ENCODE measurements around the gene CYP1A2.
A peak's percentile ranks its signal among the peaks of the same experiment; 100 is the strongest.

CYP1A2 gene

DNA sequence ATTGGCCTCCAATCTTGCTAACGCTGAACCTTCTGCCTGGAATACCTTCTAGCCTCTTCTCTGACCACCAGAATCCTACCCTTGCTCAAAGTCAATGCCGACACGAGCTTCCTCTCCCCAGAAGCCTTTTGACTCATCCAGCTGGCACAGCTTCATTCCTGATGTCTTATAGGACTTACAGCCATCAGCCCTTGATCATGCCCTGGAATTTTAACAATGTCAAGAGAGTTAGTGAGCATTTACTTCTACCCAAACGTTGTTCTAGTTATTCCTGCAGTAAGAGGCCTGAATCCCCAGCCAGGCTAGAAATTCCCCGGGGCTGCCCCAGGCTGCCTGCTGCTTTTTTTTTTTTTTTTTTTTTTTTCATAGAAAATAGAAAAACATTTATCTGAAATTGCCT, 3.9 kb downstream of the CYP1A2 start:
- DNase-seq (ENCODE audit: low spot score) = peak; percentile 46

DNA sequence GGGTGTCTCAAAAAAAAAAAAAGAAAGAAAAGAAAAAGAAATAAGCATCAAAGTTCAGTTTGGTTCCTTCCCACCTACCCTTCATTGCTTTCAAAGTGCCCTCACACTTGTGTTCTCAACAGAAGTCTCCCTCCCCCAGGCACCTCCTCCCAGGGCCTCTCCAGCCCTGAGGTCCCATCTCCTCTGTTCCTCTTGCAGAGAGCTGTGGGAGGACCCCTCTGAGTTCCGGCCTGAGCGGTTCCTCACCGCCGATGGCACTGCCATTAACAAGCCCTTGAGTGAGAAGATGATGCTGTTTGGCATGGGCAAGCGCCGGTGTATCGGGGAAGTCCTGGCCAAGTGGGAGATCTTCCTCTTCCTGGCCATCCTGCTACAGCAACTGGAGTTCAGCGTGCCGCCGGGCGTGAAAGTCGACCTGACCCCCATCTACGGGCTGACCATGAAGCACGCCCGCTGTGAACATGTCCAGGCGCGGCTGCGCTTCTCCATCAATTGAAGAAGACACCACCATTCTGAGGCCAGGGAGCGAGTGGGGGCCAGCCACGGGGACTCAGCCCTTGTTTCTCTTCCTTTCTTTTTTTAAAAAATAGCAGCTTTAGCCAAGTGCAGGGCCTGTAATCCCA, 6.1 kb downstream of the CYP1A2 start:
- no peak for DNase-seq (ENCODE audit: low spot score)
- ChIA-PET CTCF (no interaction called here), POLR2A (ENCODE audit: low non-redundant PET) (no interaction called here)
- H3K27ac ChIP-seq = no peak overlapping the region
- TF ChIP-seq, protein P1, sequence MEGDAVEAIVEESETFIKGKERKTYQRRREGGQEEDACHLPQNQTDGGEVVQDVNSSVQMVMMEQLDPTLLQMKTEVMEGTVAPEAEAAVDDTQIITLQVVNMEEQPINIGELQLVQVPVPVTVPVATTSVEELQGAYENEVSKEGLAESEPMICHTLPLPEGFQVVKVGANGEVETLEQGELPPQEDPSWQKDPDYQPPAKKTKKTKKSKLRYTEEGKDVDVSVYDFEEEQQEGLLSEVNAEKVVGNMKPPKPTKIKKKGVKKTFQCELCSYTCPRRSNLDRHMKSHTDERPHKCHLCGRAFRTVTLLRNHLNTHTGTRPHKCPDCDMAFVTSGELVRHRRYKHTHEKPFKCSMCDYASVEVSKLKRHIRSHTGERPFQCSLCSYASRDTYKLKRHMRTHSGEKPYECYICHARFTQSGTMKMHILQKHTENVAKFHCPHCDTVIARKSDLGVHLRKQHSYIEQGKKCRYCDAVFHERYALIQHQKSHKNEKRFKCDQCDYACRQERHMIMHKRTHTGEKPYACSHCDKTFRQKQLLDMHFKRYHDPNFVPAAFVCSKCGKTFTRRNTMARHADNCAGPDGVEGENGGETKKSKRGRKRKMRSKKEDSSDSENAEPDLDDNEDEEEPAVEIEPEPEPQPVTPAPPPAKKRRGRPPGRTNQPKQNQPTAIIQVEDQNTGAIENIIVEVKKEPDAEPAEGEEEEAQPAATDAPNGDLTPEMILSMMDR (conservative IDR thresholded peaks at IDR 0.05; ENCODE audit: low read depth) = no peak

More for the DNA sequence above, 3.9 kb downstream of the CYP1A2 start:
- no peak overlapping the region for H3K27ac ChIP-seq
- ChIA-PET CTCF (no interaction called here), POLR2A (ENCODE audit: low non-redundant PET) (no interaction called here)
- TF ChIP-seq, protein P1 (conservative IDR thresholded peaks at IDR 0.05; ENCODE audit: low read depth) = no peak

DNA sequence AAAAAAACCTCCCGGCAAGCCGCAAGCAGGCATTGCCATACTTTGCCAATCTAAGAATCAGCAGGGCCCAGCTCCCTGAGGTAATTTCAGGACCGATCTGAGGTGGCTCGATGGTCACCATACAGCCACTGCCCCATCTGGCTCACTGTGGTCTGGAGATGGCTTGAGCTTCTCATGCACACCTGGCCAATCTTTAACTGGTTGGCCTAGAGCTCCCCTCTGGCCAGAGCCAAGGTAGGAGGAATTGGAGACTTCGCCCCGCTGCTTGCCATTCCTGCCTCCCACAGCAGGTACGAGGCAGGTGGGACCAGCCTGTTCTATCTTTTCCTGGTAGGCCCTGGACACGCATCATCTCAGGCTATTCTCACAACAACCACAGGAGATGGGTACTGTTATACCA, 10.1 kb downstream of the CYP1A2 start:
- TF ChIP-seq, protein P1 (conservative IDR thresholded peaks at IDR 0.05; ENCODE audit: low read depth) = no peak
- CTCF ChIA-PET = interaction anchor here (0.6 kb wide), 1 partner anchor 12 kb away, joined by 3 read pairs; no protein-coding TSS in a partner anchor
- no peak for DNase-seq (ENCODE audit: low spot score)
- no peak overlapping the region for H3K27ac ChIP-seq
- POLR2A ChIA-PET (ENCODE audit: low non-redundant PET) = no interaction called here

DNA sequence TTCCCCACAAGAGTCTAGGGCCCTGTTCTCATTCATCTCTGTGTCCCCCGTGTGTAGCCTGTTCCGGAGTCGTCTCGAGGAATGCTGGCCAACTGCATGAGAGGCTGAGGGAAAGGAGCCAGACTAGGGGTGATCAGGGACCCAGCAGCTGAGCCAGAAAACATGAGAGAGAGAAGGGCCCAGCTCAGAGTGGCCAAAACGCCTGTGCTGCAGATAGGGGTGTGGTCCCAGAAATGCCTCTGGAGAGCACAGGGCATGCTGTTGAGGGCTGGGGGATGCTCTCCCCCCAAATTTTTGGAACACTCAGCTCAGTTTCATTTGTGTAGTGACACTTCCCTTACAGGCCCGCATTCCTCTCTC, 14.1 kb downstream of the CYP1A2 start:
- ChIA-PET CTCF (interaction anchor here (0.6 to 0.7 kb wide), 3 partner anchors 93 to 141 kb away, joined by 3 read pairs; no protein-coding TSS in a partner anchor), POLR2A (ENCODE audit: low non-redundant PET) (interaction anchor here (0.6 kb wide), 1 partner anchor 27 kb away, joined by 3 read pairs; no protein-coding TSS in a partner anchor)
- TF ChIP-seq, protein P1 (conservative IDR thresholded peaks at IDR 0.05; ENCODE audit: low read depth) = no peak
- no peak for DNase-seq (ENCODE audit: low spot score)
- H3K27ac ChIP-seq = no peak overlapping the region

DNA sequence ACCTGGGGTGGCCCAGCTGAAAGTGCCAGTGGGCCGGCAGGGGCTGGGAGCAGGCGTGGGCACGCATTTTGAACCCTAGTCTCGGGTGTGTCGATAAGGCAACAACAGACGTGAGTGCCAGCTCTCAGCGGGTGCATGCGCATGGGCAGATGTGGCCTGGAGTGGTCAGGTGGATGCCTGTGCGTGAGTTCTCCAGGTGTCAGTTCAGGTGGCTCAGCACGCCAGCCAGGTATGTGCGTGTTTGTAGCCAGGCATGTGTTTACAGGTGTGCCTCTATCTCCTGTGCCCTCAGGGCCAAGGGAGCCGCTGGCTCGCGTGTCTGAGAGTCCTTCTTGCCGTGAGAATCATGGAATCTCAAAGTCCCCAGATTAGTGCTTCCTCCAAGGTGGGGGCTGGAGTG, 14.8 kb downstream of the CYP1A2 start:
- peak; percentile 52 for DNase-seq (ENCODE audit: low spot score)
- ChIA-PET POLR2A (ENCODE audit: low non-redundant PET) (interaction anchor here (0.6 kb wide), 1 partner anchor 26 kb away, joined by 3 read pairs; no protein-coding TSS in a partner anchor), CTCF (interaction anchor here (0.5 to 0.6 kb wide), 3 partner anchors 74 to 167 kb away, joined by 3 read pairs; no protein-coding TSS in a partner anchor)
- H3K27ac ChIP-seq = no peak overlapping the region
- TF ChIP-seq, protein P1 (conservative IDR thresholded peaks at IDR 0.05; ENCODE audit: low read depth) = no peak

DNA sequence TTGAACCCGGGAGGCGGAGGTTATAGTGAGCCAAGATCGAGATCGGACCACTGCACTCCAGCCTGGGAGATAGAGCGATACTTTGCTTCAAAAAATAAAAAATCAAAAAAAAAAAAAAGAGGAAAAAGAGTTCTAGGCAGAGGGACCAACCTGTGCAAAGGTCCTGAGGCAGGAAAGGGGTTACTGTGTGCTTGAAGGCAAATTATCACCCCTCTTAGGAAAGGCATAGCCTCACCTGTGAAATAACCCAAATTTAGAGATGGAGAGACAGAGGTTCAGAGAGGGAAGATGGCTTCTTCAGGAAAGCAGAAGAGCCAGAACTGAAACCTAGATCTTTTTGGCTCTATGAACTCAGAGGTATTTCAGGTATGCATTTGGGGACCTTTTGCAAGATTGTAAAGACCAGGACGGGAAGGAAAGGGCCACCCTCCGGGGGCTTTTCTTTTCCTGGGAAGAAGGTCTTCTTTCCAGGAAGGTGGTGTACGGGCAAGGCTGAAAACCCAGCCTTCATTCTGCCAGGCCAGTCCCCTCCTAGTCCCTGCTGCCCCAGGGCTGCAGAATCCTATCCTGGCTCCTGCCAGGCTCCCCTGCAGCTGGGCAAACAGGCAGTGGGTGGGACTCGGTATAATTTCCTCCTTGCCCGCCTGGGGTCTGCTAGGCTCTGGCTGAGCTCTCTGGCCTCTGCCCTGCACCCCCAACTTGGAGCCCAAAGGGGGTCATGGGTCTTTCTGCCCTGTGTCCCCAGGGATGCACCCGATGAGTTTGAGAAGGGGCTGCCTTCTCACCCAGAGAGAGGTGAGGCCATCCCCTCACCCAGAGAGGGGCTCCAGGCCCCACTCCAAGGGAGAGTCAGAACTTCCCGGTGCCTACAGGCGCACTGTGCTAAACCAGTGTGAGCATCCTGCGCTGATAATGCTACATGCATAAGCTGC, 18.8 kb downstream of the CYP1A2 start:
- H3K27ac ChIP-seq = no peak overlapping the region
- CTCF ChIA-PET = interaction anchor here (0.6 to 7.1 kb wide), 11 partner anchors 10 to 394 kb away, joined by 3 to 258 read pairs (median 9); partner anchors contain the start of genes CPLX3 and CYP1A1
- DNase-seq (ENCODE audit: low spot score) = no peak
- TF ChIP-seq, protein P1 (conservative IDR thresholded peaks at IDR 0.05; ENCODE audit: low read depth) = no peak
- POLR2A ChIA-PET (ENCODE audit: low non-redundant PET) = no interaction called here
